GM21529 (cell line): ENCODE results near the gene POLN.

Source experiments
- ATAC-seq: cut with Tn5 transposase; IDR thresholded peaks from one replicate; pipeline ENCODE4 v1.9.1; 2021; ENCODE audit not compliant: unreplicated experiment

The POLN gene

GRCh38 chr4:2062168-2062807 lies 179.6 kb downstream of the POLN start:
- ATAC-seq: no peak

GRCh38 chr4:2061186-2062131 lies 180.5 kb downstream of the POLN start:
- no peak for ATAC-seq

GRCh38 chr4:2060611-2061185 lies 181.2 kb downstream of the POLN start:
- ATAC-seq: no peak

- ATAC-seq: no peak
These were observed 182.0 kb downstream of the POLN start for GRCh38 chr4:2059726-2060602.

GRCh38 chr4:2059046-2059725 lies 182.7 kb downstream of the POLN start, which contains the start of gene NAT8L:
Gene NAT8L (plus strand): TSS chr4:2059327. CDS start chr4:2059512, 185 bp downstream.
- ATAC-seq: no peak

GRCh38 chr4:2058264-2059045 lies 183.5 kb downstream of the POLN start:
- no peak for ATAC-seq

GRCh38 chr4:2057382-2058065 lies 184.4 kb downstream of the POLN start:
- ATAC-seq: no peak

- ATAC-seq: no peak
These were observed 187.7 kb downstream of the POLN start for GRCh38 chr4:2054217-2054616.

GRCh38 chr4:2051086-2051485 lies 190.8 kb downstream of the POLN start:
- ATAC-seq: no peak

GRCh38 chr4:2049811-2050210 lies 192.1 kb downstream of the POLN start:
- ATAC-seq: no peak

GRCh38 chr4:2049381-2049780 lies 192.5 kb downstream of the POLN start:
- ATAC-seq: no peak

- ATAC-seq: no peak
These were observed 193.1 kb downstream of the POLN start for GRCh38 chr4:2048831-2049230.

GRCh38 chr4:2047781-2048581 lies 193.9 kb downstream of the POLN start:
- no peak for ATAC-seq

- ATAC-seq: no peak
These were observed 194.8 kb downstream of the POLN start for GRCh38 chr4:2047031-2047660.

- no peak for ATAC-seq
These were observed 195.6 kb downstream of the POLN start for GRCh38 chr4:2046031-2046961.

GRCh38 chr4:2045518-2045951 lies 196.4 kb downstream of the POLN start:
- ATAC-seq: no peak
